Activated CD4-positive, alpha-beta memory T cell treated with anti-CD3 and anti-CD28 coated beads, Interleukin-2, amount 10 ng/mL, durations not matched to agents 7 days and 5 days (primary cell): ENCODE measurements around the gene KRT86. TPM values are rescaled to one million over a fixed set of nuclear protein-coding genes. Genes with fewer than 3 reads are reported as not detected.

ENCODE experiments used
- CTCF ChIA-PET: fragments of 350-600 bp; sonication (Branson Sonifier 250); formaldehyde crosslinking; loops from one replicate; lab custom pipeline; 2021; ENCODE audit warnings: antibody characterized with exemption, inconsistent platforms; lab: Charles Lee
- POLR2A ChIA-PET: fragments of 350-600 bp; sonication (Branson Sonifier 250); formaldehyde crosslinking; loops from one replicate; lab custom pipeline; 2021; ENCODE audit warnings: antibody characterized with exemption; lab: Charles Lee
- DNase-seq: peaks from one replicate; pipeline ENCODE4 v3.0.0-alpha.2; 2020
- H3K27ac Mint-ChIP-seq: one replicate; pipeline ENCODE4 v1.8.0; 2021; ENCODE audit warnings: mild to moderate bottlenecking, mixed read lengths
- H3K27me3 Mint-ChIP-seq: one replicate; pipeline ENCODE4 v1.8.0; 2021; ENCODE audit warnings: mixed read lengths
- H3K36me3 Mint-ChIP-seq: one replicate; pipeline ENCODE4 v1.8.0; 2021; ENCODE audit warnings: low read depth, mixed read lengths
- H3K4me1 Mint-ChIP-seq: one replicate; pipeline ENCODE4 v1.8.0; 2021; ENCODE audit warnings: mixed read lengths
- H3K4me3 Mint-ChIP-seq: one replicate; pipeline ENCODE4 v1.8.0; 2021; ENCODE audit warnings: mild to moderate bottlenecking, mixed read lengths
- H3K9me3 Mint-ChIP-seq: one replicate; pipeline ENCODE4 v1.8.0; 2021; ENCODE audit warnings: mixed read lengths
- total RNA-seq, 2 experiments: library from RNA; stranded (reverse); gene quantifications; one replicate each; pipeline ENCODE4 v1.2.3, GENCODE V29; 2021

KRT86 gene
- total RNA-seq, 2 experiments from 2014 or later, result 0.23 to 0.30 TPM

DNA sequence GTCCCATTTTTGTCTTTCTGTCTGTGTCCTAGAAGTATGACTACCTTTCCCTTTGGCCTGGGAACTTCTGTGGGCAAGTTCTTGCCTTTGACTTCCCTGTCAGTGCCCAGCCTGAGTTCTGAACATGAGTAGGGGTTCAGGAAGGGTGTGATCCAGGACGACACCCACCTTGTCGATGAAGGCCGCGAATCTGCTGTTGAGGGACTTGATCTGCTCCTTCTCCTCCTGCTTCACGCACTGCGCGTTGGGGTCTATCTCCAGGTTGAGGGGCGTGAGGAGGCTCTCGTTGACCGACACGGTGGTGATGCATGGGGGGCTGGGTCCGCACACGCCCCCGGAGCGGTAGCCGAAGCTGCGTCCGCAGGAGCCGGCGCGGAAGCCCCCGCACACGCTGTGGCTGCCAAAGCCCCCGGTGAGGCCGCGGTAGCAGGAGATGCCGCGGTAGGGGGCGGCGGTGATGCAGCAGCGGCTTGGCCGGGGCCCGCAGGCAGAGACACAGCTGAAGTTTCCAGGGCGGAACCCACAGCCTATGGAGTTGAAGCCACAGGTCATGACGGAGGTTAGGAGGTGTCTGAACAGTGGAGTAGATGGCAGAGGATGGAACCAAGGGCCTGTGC is 46.4 kb downstream of the KRT86 start, which contains the start of gene KRT83:
KRT83 (minus strand) TSS at position 615 of the 617 bp plus-strand sequence; CDS start at position 552, 63 bp downstream.
- H3K4me1 Mint-ChIP-seq, result no peaks in the 10 kb centered on the region
- POLR2A ChIA-PET, result no interaction called here
- no peaks in the 10 kb centered on the region for H3K36me3 Mint-ChIP-seq
- peaks cover 56% of the 10 kb centered on the region for H3K27me3 Mint-ChIP-seq
- no peak within 1 kb of the TSS for H3K4me3 Mint-ChIP-seq
- H3K9me3 Mint-ChIP-seq, result no peaks in the 10 kb centered on the region
- CTCF ChIA-PET, result no interaction called here
- no peak for DNase-seq
- H3K27ac Mint-ChIP-seq, result no peak within 1 kb of the TSS

DNA sequence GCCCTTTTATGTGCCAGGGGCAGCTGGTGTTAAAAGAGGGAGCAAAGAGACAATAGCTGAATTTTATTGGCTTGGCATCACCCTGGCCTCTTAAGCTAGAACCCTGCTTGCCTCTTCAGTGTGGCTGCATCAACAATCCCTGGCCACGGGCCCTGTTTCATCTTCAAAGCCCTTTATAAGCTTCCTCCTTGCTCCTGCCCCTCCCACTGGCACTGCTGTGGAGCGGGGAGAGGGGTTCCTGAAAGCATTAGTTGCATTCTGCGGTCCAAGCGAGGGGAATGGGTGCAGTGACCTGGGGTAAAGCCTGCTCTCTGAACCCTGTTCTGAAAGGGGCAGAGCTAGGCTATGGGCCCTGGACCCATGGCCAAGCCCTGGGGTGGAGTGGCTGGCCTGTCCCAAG is 47.0 kb downstream of the KRT86 start:
- CTCF ChIA-PET, result interaction anchor here (1.1 kb wide), 1 partner anchor 10 kb away, joined by 3 read pairs; no protein-coding TSS in a partner anchor
- Mint-ChIP-seq H3K4me1 (no peaks in the 10 kb centered on the region), H3K36me3 (no peaks in the 10 kb centered on the region), H3K9me3 (no peaks in the 10 kb centered on the region), H3K27ac (no peak overlapping the region), H3K4me3 (no peak overlapping the region), H3K27me3 (peaks cover 59% of the 10 kb centered on the region)
- POLR2A ChIA-PET, result no interaction called here
- no peak for DNase-seq

DNA sequence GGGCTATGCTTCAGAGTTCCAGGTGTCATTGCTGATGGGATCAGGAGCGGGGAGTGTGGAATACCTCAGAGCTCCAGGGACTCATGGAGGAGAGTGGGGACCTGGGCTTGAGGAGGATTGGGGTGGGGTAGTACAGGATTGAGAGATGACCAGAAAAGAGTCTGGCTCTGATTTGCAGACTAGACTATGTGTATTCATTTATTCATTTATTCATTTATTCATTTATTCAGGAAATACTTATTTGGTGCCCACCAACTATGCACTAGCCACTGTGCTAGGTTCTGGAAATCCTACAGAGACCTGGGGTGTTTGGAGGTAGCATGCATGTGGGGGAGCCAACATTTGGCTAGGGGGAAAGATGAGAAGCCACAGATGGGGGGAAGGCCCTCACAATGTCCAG is 47.6 kb downstream of the KRT86 start:
- Mint-ChIP-seq H3K4me1 (peaks cover 4% of the 10 kb centered on the region), H3K9me3 (no peaks in the 10 kb centered on the region), H3K36me3 (no peaks in the 10 kb centered on the region), H3K27me3 (peaks cover 59% of the 10 kb centered on the region), H3K27ac (no peak overlapping the region), H3K4me3 (no peak overlapping the region)
- DNase-seq, result no peak
- ChIA-PET POLR2A (no interaction called here), CTCF (interaction anchor here (1.1 kb wide), 1 partner anchor 11 kb away, joined by 3 read pairs; no protein-coding TSS in a partner anchor)

DNA sequence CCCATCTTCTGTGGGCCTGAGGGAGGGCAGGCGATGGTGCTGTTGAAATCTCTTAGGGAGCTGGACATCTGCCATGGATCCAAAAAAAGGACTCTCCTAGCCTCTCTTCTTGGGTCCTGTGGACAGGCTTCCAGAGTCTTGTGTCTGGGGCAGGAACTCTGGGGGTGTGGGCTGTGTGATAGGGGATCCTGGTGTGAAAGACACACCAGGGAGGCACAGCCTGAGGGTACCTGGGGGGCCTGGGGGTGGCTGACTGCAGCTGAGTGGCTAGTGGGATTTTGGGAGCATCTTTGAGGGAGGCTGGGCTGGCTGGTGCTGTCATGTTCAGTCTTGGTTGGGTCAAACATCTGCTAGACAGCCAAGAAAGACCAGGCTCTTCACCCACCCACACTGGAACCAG is 48.6 kb downstream of the KRT86 start:
- H3K27me3 Mint-ChIP-seq, result peaks cover 59% of the 10 kb centered on the region
- H3K27ac Mint-ChIP-seq, result no peak overlapping the region
- H3K4me1 Mint-ChIP-seq, result peaks cover 13% of the 10 kb centered on the region
- H3K9me3 Mint-ChIP-seq, result no peaks in the 10 kb centered on the region
- no peaks in the 10 kb centered on the region for H3K36me3 Mint-ChIP-seq
- POLR2A ChIA-PET, result interaction anchor here (0.6 kb wide), 1 partner anchor 71 kb away, joined by 3 read pairs; no protein-coding TSS in a partner anchor
- no peak overlapping the region for H3K4me3 Mint-ChIP-seq
- CTCF ChIA-PET, result no interaction called here
- DNase-seq, result no peak

DNA sequence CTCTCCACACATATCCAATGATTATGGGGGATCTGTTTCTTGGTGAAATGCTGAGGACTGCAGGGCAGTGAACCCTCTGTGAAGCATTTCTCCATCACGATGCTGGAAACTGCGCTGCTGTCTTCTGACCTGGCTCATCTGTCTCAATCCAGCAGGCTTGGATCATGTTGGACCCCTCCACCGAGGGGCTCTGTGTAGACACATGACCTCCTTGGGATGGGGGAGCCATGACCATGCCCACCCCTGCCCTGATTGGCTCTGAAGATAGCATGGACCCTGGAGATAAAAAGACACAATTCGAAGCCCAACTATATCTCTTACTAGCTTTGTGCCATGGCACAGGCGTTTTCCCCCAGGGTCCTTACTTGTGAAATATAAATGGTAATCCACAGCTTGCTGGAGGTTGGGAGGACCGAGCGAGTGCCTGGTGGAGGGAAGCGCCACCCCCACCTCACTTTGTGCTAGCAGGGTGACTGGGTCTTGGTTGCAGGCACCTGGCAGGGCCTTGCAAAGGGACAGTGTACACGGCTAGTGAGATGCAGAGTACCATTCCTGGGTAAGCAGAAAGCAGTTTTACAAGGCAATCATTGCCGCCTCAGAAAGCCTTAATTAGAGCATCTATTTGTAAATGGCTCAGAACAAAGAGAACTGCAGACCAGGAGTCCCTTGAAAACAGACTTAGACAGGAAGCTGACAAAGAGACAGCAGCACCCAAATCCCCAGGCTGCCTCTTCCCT is 49.1 kb downstream of the KRT86 start:
- no peak overlapping the region for H3K27ac Mint-ChIP-seq
- ChIA-PET CTCF (no interaction called here), POLR2A (no interaction called here)
- H3K4me3 Mint-ChIP-seq, result no peak overlapping the region
- no peaks in the 10 kb centered on the region for H3K36me3 Mint-ChIP-seq
- H3K9me3 Mint-ChIP-seq, result no peaks in the 10 kb centered on the region
- DNase-seq, result no peak
- peaks cover 15% of the 10 kb centered on the region for H3K4me1 Mint-ChIP-seq
- H3K27me3 Mint-ChIP-seq, result peaks cover 56% of the 10 kb centered on the region

DNA sequence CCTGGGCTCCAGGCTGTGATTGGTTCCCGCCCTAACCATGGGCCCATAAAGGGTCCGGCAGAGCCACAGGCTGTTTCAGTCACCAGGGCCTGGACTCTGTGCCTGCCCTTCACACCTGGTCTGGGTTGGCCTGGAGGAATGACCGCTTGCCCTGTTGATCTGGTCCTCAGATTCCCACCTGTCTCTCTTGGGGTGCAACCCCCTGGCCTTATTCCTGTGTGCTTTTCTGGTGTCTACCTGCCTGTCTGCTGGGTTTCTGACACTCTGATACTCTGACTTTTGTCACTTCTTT is 49.7 kb downstream of the KRT86 start:
- H3K27me3 Mint-ChIP-seq, result peaks cover 52% of the 10 kb centered on the region
- H3K4me1 Mint-ChIP-seq, result peaks cover 16% of the 10 kb centered on the region
- no peak overlapping the region for H3K27ac Mint-ChIP-seq
- ChIA-PET CTCF (interaction anchor here (1.2 kb wide), 1 partner anchor 27 kb away, joined by 3 read pairs; no protein-coding TSS in a partner anchor), POLR2A (no interaction called here)
- no peaks in the 10 kb centered on the region for H3K9me3 Mint-ChIP-seq
- no peaks in the 10 kb centered on the region for H3K36me3 Mint-ChIP-seq
- H3K4me3 Mint-ChIP-seq, result no peak overlapping the region
- no peak for DNase-seq

DNA sequence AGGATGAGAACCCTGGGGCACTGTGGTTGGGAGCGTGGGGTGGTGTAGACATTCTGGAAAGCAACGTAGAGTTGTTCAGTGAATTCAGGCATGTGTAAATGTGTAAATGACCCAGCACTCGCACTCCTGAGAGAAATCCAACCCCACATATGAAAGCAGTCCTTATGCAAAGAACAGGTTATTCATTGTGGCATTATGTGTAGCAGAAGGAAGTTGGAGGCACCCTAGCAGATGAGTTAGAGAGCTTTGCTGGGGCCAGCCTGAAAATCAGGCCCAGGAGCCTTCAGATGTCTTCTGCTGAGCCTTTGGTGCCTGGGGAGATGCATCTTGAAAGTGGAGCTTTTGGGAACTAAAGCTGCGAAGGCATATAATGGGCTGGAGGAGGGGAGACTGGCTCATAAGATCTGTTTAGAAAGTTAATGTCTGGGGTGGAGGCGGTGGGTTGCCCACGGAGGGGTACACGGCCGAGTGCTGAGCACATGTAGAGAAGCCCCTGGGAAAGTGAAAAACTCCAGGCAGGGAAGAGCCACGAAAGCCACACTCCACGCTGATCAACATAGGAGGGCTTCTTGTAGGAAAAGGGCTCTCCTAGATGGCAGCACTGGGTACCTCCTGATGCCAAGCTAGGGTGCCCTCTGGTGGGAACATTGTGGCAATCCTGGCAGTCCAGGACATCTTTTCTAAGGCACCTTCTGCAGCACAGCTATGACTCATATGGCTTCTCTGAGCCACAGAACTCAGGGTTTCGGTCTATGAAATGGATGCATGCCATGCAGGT is 52.8 kb downstream of the KRT86 start:
- no peak overlapping the region for H3K4me3 Mint-ChIP-seq
- peak overlapping the region; percentile 13 for H3K27ac Mint-ChIP-seq
- peak; percentile 83 for DNase-seq
- H3K4me1 Mint-ChIP-seq, result peaks cover 16% of the 10 kb centered on the region
- no peaks in the 10 kb centered on the region for H3K9me3 Mint-ChIP-seq
- CTCF ChIA-PET, result interaction anchor here (0.6 to 3.5 kb wide), 33 partner anchors 8 to 557 kb away, joined by 3 to 34 read pairs (median 4); no protein-coding TSS in a partner anchor
- H3K27me3 Mint-ChIP-seq, result peaks cover 34% of the 10 kb centered on the region
- POLR2A ChIA-PET, result interaction anchor here (0.6 to 1.3 kb wide), 4 partner anchors 25 to 541 kb away, joined by 3 read pairs; no protein-coding TSS in a partner anchor
- no peaks in the 10 kb centered on the region for H3K36me3 Mint-ChIP-seq

DNA sequence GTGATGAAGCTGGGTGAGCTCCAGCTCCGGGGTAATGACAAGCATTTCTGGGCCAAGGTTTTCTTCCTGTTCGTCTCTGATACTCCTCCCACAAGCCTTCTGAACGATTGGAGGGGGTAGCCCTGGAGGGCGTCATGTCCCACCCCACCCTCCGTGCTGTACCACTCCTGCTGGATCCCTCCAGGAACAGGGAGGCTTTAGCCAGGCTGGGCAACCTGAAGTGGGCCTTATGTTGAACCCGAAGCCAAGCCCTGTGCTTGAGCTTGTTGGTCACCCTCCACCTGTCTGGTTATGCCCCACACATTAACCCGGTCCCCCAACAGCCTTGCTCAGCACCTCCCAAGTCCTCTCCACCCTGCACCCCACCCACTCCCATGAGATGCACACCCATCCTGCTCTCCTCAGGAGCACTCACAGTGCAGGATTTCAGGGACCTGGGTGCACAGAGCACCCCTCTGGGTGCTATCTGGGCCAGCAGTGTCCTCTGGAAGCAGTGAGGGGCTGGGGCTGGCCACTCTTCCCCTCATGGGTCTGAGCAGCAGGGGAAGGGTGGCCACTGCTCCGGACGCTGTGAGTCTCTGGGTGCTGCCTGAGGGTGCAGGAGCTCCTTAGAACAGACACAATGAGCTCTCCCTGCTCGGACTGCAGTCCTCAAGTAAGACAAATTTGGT is 53.5 kb downstream of the KRT86 start:
- H3K36me3 Mint-ChIP-seq, result no peaks in the 10 kb centered on the region

DNA sequence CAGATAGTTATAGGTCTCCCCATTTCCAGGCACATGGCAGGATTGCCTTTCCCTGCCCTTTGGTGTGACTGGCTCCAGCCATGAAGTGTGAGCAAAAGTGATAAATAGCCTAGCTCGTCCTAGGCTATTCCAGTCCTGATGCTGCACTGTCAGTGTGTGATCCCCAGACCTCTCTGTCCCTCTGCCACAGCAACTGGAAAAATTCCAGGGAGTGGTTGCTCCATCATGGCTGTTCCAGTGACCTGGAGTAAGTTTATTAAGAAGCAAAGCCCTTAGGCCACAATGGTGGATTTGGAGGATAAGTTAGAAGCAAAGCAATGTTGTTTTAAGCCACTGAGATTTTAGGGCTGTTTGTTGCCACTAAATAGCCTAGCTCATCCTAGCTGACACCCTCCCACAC is 56.6 kb downstream of the KRT86 start:
- POLR2A ChIA-PET, result interaction anchor here (1.5 kb wide), 1 partner anchor 176 kb away, joined by 3 read pairs; no protein-coding TSS in a partner anchor
- Mint-ChIP-seq H3K27ac (no peak overlapping the region), H3K36me3 (no peaks in the 10 kb centered on the region), H3K4me1 (peaks cover 16% of the 10 kb centered on the region), H3K27me3 (peaks cover 10% of the 10 kb centered on the region), H3K4me3 (no peak overlapping the region), H3K9me3 (no peaks in the 10 kb centered on the region)
- no peak for DNase-seq
- CTCF ChIA-PET, result interaction anchor here (1.0 to 1.6 kb wide), 3 partner anchors 15 to 174 kb away, joined by 3 to 5 read pairs (median 5); no protein-coding TSS in a partner anchor

More for the DNA sequence above, 53.5 kb downstream of the KRT86 start:
- DNase-seq, result no peak
- Mint-ChIP-seq H3K9me3 (no peaks in the 10 kb centered on the region), H3K27me3 (peaks cover 27% of the 10 kb centered on the region), H3K27ac (peak overlapping the region; percentile 13), H3K4me3 (no peak overlapping the region), H3K4me1 (peaks cover 16% of the 10 kb centered on the region)
- CTCF ChIA-PET, result interaction anchor here (0.6 to 3.5 kb wide), 32 partner anchors 9 to 556 kb away, joined by 3 to 34 read pairs (median 4); no protein-coding TSS in a partner anchor
- POLR2A ChIA-PET, result interaction anchor here (0.8 to 1.3 kb wide), 3 partner anchors 24 to 173 kb away, joined by 3 read pairs; no protein-coding TSS in a partner anchor

DNA sequence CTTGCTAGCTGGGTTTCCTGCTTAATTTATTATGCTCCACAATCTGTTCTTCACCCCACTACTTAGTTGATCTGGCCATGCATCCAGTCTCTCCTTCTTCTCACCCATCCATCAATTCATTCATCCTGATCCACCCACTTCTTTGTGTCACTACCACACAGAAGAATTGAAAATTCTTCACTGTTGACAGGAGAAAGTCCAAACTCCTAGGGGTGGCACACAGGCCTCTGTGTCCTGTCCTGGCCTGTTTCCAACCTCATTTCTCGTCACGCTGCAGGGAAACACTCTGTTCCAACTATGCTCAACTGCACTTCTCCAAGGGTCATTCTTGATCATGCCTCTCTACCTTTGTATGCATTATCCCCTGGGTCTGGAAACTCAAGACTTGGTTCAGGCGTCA is 57.4 kb downstream of the KRT86 start:
- DNase-seq, result no peak
- H3K27ac Mint-ChIP-seq, result no peak overlapping the region
- H3K36me3 Mint-ChIP-seq, result no peaks in the 10 kb centered on the region
- peaks cover 19% of the 10 kb centered on the region for H3K4me1 Mint-ChIP-seq
- no peak overlapping the region for H3K4me3 Mint-ChIP-seq
- no peaks in the 10 kb centered on the region for H3K9me3 Mint-ChIP-seq
- CTCF ChIA-PET, result interaction anchor here (1.0 to 1.6 kb wide), 3 partner anchors 16 to 175 kb away, joined by 3 to 5 read pairs (median 5); no protein-coding TSS in a partner anchor
- POLR2A ChIA-PET, result no interaction called here
- peaks cover 8% of the 10 kb centered on the region for H3K27me3 Mint-ChIP-seq

DNA sequence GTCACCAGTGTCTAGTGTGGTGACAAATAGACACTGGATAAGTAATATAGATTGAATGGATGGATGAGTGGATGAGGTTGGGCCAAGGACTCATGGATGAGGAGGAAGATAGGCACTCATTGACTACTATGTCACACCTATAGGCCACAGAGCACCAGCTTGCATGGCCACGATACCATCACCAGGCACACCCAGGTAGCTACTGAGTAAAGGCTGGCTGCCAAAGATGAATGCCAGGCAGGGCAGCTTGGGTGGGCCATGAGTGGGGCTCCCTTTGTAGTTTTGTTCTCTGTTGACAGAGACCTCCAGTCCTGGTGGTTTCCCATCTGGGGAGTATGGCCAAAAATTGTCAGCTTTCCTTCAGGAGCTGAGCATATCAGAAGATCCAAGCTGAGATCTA is 57.9 kb downstream of the KRT86 start:
- peaks cover 17% of the 10 kb centered on the region for H3K4me1 Mint-ChIP-seq
- peaks cover 8% of the 10 kb centered on the region for H3K27me3 Mint-ChIP-seq
- POLR2A ChIA-PET, result no interaction called here
- CTCF ChIA-PET, result interaction anchor here (0.7 kb wide), 1 partner anchor 631 kb away, joined by 4 read pairs; no protein-coding TSS in a partner anchor
- H3K27ac Mint-ChIP-seq, result no peak overlapping the region
- no peaks in the 10 kb centered on the region for H3K9me3 Mint-ChIP-seq
- no peak for DNase-seq
- no peak overlapping the region for H3K4me3 Mint-ChIP-seq
- H3K36me3 Mint-ChIP-seq, result no peaks in the 10 kb centered on the region

DNA sequence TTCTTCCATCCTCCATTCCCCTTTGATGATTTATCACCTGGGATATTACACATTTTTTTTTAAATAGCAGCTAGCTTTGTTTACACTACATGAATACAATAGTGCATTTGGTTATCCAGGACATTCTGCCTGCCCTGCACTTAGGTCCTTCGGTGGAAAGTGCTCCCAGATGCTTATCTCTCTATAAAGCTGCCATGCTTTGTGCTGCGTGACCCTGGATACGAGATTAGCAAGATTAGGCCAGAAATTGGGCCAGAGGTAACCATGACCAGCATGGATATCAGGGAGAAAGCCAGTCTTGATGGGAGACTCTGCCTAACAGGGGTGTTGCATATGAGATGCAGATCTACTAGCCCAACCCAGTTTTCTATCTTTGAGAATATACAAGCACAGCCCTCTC is 58.9 kb downstream of the KRT86 start:
- H3K27ac Mint-ChIP-seq, result no peak overlapping the region
- H3K4me1 Mint-ChIP-seq, result peaks cover 10% of the 10 kb centered on the region
- no peak for DNase-seq
- no peak overlapping the region for H3K4me3 Mint-ChIP-seq
- CTCF ChIA-PET, result no interaction called here
- POLR2A ChIA-PET, result no interaction called here
- H3K36me3 Mint-ChIP-seq, result no peaks in the 10 kb centered on the region
- H3K27me3 Mint-ChIP-seq, result peaks cover 10% of the 10 kb centered on the region
- H3K9me3 Mint-ChIP-seq, result no peaks in the 10 kb centered on the region
